Mesendoderm (in vitro differentiated cells): ENCODE measurements around the gene FERMT2.

ENCODE experiments used
- DNase-seq: peaks from one replicate; pipeline ENCODE4 v3.0.0; 2013
- H2AK5ac ChIP-seq: 2 replicates; pipeline ENCODE4 v1.6.1; 2013; ENCODE audit warnings: low read length, inconsistent platforms
- H2BK120ac ChIP-seq: 2 replicates; pipeline ENCODE4 v1.6.1; 2013; ENCODE audit warnings: low read depth, mild to moderate bottlenecking, low read length, moderate library complexity, mixed read lengths
- H2BK15ac ChIP-seq: replicated peaks from 2 replicates; pipeline ENCODE4 v1.6.1; 2013; ENCODE audit warnings: low read depth, mild to moderate bottlenecking, moderate library complexity
- H2BK5ac ChIP-seq: 2 replicates; pipeline ENCODE4 v1.6.1; 2013; ENCODE audit warnings: low read length, inconsistent platforms
- H3K18ac ChIP-seq: 2 replicates; pipeline ENCODE4 v1.6.1; 2013; ENCODE audit warnings: mild to moderate bottlenecking, low read length, mixed read lengths
- H3K23ac ChIP-seq: one replicate; pipeline ENCODE4 v1.6.1; 2013; ENCODE audit warnings: low read length
- H3K27ac ChIP-seq: 2 replicates; pipeline ENCODE4 v1.5.1; 2013; ENCODE audit warnings: low read depth, mild to moderate bottlenecking, inconsistent platforms, low read length, moderate library complexity
- H3K27me3 ChIP-seq: 2 replicates; pipeline ENCODE4 v1.6.1; 2013; ENCODE audit warnings: low read length, control low read depth, mild to moderate bottlenecking, inconsistent platforms; ENCODE audit not compliant: insufficient read depth, poor library complexity
- H3K36me3 ChIP-seq: 2 replicates; pipeline ENCODE4 v1.6.1; 2013; ENCODE audit warnings: low read length, inconsistent platforms; ENCODE audit not compliant: control insufficient read depth, insufficient read depth
- H3K4ac ChIP-seq: one replicate; pipeline ENCODE4 v1.6.1; 2013; ENCODE audit warnings: low read depth, mild to moderate bottlenecking, low read length, moderate library complexity
- H3K4me1 ChIP-seq: 2 replicates; pipeline ENCODE4 v1.6.1; 2013; ENCODE audit warnings: low read depth, low read length, inconsistent platforms; ENCODE audit not compliant: control insufficient read depth
- H3K4me2 ChIP-seq: 2 replicates; pipeline ENCODE4 v1.6.1; 2013; ENCODE audit warnings: low read length
- H3K4me3 ChIP-seq: 2 replicates; pipeline ENCODE4 v1.5.1; 2013; ENCODE audit warnings: mild to moderate bottlenecking, low read length
- H3K56ac ChIP-seq: one replicate; pipeline ENCODE4 v1.6.1; 2013; ENCODE audit warnings: low read length
- H3K79me1 ChIP-seq: 2 replicates; pipeline ENCODE4 v1.6.1; 2013; ENCODE audit warnings: low read length, inconsistent platforms
- H3K79me2 ChIP-seq: 2 replicates; pipeline ENCODE4 v1.6.1; 2013; ENCODE audit warnings: mild to moderate bottlenecking, low read length; ENCODE audit not compliant: control insufficient read depth, insufficient read depth
- H3K9ac ChIP-seq: 2 replicates; pipeline ENCODE4 v1.6.1; 2013; ENCODE audit warnings: low read length, inconsistent platforms
- H4K5ac ChIP-seq: one replicate; pipeline ENCODE4 v1.6.1; 2013; ENCODE audit warnings: low read length
- H4K8ac ChIP-seq: one replicate; pipeline ENCODE4 v1.6.1; 2013; ENCODE audit warnings: low read depth, mild to moderate bottlenecking, control low read depth, low read length, moderate library complexity
- WGBS: extraction: QIAGEN DNeasy Blood & Tissue Kit; methylation state at CpG from one replicate; pipeline ENCODE4 v1.1.7; 2013; ENCODE audit warnings: low lambda C conversion rate, missing lambda C conversion rate; ENCODE audit not compliant: insufficient coverage; ENCODE audit errors: extremely low coverage; 5-methylcytosine and 5-hydroxymethylcytosine counted together

The FERMT2 gene

DNA sequence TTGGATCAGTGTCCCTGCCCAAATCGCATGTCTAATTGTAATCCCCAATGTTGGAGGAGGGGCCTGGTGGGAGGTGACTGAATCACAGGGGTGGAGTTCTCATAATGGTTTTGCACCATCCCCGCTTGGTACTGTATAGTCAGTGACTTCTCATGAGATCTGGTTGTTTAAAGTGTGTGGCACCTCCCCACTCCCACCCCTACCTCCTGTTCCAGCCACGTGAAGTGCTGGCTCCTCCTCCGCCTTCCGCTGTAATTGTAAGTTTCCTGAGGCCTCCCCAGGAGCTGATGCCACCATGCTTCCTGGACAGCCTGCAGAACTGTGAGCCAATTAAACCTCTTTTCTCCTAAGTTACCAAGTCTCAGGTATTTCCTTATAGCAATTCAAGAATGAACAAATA, 67.2 kb downstream of the FERMT2 start:
- Histone ChIP-seq H2BK5ac (no peak overlapping the region), H3K18ac (no peak overlapping the region), H3K27me3 (no peaks in the 10 kb centered on the region), H3K79me2 (no peaks in the 10 kb centered on the region), H3K9ac (no peak overlapping the region), H3K4me1 (no peaks in the 10 kb centered on the region), H3K4me2 (no peak overlapping the region), H2BK120ac (no peak overlapping the region), H3K4me3 (no peak overlapping the region), H2BK15ac (no peak overlapping the region), H2AK5ac (no peak overlapping the region), H3K23ac (no peak overlapping the region), H3K79me1 (no peaks in the 10 kb centered on the region), H3K36me3 (no peaks in the 10 kb centered on the region), H3K56ac (no peak overlapping the region), H4K5ac (no peak overlapping the region), H3K27ac (no peak overlapping the region), H3K4ac (no peak overlapping the region), H4K8ac (no peak overlapping the region)
- no CpG with 5 or more reads among the region's 5 CpGs for WGBS
- peak; percentile 49 for DNase-seq

DNA sequence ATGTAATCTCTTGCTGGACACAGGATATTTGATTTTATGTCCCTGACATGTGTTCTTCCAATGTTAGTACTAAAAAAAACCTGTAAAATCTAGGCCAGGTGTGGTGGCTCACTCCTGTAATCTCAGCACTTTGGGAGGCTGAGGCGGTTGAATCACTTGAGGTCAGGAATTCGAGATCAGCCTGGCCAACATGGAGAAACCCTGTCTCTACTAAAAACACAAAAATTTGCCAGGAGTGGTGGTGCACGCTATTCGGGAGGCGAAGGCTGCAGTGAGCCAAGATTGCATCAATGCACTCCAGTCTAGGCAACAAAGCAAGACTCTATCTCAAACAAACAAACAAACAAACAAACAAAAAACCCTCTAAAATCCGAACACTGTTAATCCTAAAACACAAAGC, 68.0 kb downstream of the FERMT2 start:
- Histone ChIP-seq H3K4me3 (no peak overlapping the region), H2AK5ac (no peak overlapping the region), H2BK120ac (no peak overlapping the region), H2BK5ac (no peak overlapping the region), H3K36me3 (no peaks in the 10 kb centered on the region), H3K4ac (no peak overlapping the region), H3K4me1 (no peaks in the 10 kb centered on the region), H3K27ac (no peak overlapping the region), H3K18ac (no peak overlapping the region), H3K4me2 (no peak overlapping the region), H2BK15ac (no peak overlapping the region), H3K79me2 (no peaks in the 10 kb centered on the region), H3K23ac (no peak overlapping the region), H3K79me1 (no peaks in the 10 kb centered on the region), H3K27me3 (no peaks in the 10 kb centered on the region), H3K9ac (no peak overlapping the region), H4K5ac (no peak overlapping the region), H3K56ac (no peak overlapping the region), H4K8ac (no peak overlapping the region)
- WGBS = no CpG with 5 or more reads among the region's 6 CpGs
- no peak for DNase-seq

DNA sequence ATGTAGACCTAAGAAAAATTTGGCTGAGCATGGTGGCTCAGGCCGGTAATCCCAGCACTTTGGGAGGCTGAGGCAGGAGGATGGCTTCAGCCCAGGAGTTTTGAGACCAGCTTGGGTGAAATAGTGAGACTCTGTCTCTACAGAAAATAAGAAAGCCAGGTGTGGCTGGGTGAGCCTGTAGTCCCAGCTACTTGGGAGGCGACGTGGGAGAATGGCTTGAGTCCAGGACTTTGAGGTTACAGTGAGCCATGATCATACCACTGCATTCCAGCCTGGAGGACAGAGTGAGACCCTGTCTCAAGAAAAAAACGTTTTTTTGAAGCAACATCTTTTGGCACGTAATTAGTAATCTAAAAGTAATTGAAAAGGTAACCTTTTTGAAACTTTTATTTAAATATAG, 70.9 kb downstream of the FERMT2 start:
- Histone ChIP-seq H3K4me3 (no peak overlapping the region), H3K79me1 (no peaks in the 10 kb centered on the region), H3K27me3 (no peaks in the 10 kb centered on the region), H3K56ac (no peak overlapping the region), H3K9ac (no peak overlapping the region), H2BK15ac (no peak overlapping the region), H2AK5ac (no peak overlapping the region), H3K4ac (no peak overlapping the region), H3K79me2 (no peaks in the 10 kb centered on the region), H3K4me2 (no peak overlapping the region), H3K27ac (no peak overlapping the region), H3K4me1 (no peaks in the 10 kb centered on the region), H3K23ac (no peak overlapping the region), H3K36me3 (no peaks in the 10 kb centered on the region), H4K5ac (no peak overlapping the region), H4K8ac (no peak overlapping the region), H2BK5ac (no peak overlapping the region), H2BK120ac (no peak overlapping the region), H3K18ac (no peak overlapping the region)
- no peak for DNase-seq
- WGBS = no CpG with 5 or more reads among the region's 5 CpGs

DNA sequence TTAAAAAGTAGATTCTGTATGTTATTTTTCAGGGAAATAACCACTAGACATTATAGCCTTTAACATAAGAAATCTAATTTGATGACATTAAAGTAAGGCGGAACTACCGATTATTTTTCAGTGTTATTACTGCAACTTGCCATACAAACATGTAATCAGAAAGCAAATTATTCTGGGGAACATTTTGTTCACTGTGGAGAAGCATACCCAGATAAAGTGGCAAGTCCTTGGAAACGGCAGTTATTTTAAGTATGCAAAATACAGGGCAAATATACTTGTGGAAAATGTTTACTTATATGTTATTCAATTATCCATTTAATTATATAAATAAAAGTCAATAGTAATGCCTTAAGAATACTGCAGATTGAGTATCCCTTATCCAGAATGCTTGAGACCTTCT, 71.9 kb downstream of the FERMT2 start:
- Histone ChIP-seq H3K4ac (no peak overlapping the region), H3K56ac (no peak overlapping the region), H3K79me1 (no peaks in the 10 kb centered on the region), H4K5ac (no peak overlapping the region), H2BK15ac (no peak overlapping the region), H3K79me2 (no peaks in the 10 kb centered on the region), H3K27ac (no peak overlapping the region), H3K18ac (no peak overlapping the region), H4K8ac (no peak overlapping the region), H3K36me3 (no peaks in the 10 kb centered on the region), H3K4me2 (no peak overlapping the region), H3K9ac (no peak overlapping the region), H3K23ac (no peak overlapping the region), H2AK5ac (no peak overlapping the region), H2BK120ac (no peak overlapping the region), H2BK5ac (no peak overlapping the region), H3K27me3 (no peaks in the 10 kb centered on the region), H3K4me1 (no peaks in the 10 kb centered on the region), H3K4me3 (no peak overlapping the region)
- no peak for DNase-seq
- no CpG with 5 or more reads among the region's 3 CpGs for WGBS

DNA sequence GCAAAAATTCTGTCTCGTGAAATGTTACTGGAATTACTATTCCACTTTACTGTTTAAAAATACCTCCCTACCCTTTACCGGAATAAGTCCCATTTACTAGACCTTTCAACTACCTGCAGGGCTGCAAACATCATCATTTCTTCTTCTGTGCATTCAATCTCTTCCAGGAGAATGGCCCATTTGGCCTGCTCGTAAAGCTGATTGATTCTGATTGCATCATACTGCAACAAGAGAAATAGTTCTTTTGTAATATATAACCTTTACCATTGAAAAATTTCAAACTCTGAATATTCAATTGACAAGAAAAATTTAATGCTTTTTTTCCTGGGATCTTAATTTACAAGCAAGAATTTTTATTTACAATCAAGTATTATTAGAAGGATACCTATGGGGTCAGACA, 72.4 kb downstream of the FERMT2 start:
- Histone ChIP-seq H4K8ac (no peak overlapping the region), H3K4me1 (no peaks in the 10 kb centered on the region), H3K79me2 (no peaks in the 10 kb centered on the region), H3K4me3 (no peak overlapping the region), H3K36me3 (no peaks in the 10 kb centered on the region), H3K23ac (no peak overlapping the region), H3K9ac (no peak overlapping the region), H3K27me3 (no peaks in the 10 kb centered on the region), H2BK120ac (no peak overlapping the region), H3K4ac (no peak overlapping the region), H3K27ac (no peak overlapping the region), H2BK15ac (no peak overlapping the region), H4K5ac (no peak overlapping the region), H3K4me2 (no peak overlapping the region), H2AK5ac (no peak overlapping the region), H3K18ac (no peak overlapping the region), H2BK5ac (no peak overlapping the region), H3K56ac (no peak overlapping the region), H3K79me1 (no peaks in the 10 kb centered on the region)
- no CpG with 5 or more reads among the region's 3 CpGs for WGBS
- DNase-seq = no peak

DNA sequence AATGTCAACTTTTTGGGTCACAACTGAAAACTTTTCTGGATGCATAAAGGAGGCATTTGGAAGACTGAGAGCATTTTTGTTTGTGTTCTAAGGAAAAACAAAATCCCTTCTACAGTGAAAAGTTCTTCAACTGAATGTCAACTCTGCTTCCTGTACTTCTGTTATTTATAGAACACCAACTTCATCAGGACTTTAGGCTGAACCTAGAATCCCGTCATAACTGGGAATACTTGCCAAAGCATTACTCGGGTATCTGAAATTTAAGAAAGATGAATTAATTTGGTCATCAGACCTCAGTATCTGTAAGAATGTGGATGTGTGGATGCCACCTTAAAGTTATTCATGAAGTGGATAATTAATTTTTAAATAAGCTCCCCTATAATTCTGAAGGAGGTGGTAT, 73.2 kb downstream of the FERMT2 start:
- H3K9ac ChIP-seq = no peak overlapping the region
- H3K56ac ChIP-seq = no peak overlapping the region
- no peaks in the 10 kb centered on the region for H3K27me3 ChIP-seq
- no peak overlapping the region for H4K5ac ChIP-seq
- no peaks in the 10 kb centered on the region for H3K79me1 ChIP-seq
- H3K4ac ChIP-seq = no peak overlapping the region
- H2BK5ac ChIP-seq = no peak overlapping the region
- H2BK15ac ChIP-seq = no peak overlapping the region
- no peak overlapping the region for H3K4me2 ChIP-seq
- H3K79me2 ChIP-seq = no peaks in the 10 kb centered on the region
- no peak for DNase-seq
- no peak overlapping the region for H4K8ac ChIP-seq
- no peak overlapping the region for H3K18ac ChIP-seq
- H3K4me3 ChIP-seq = no peak overlapping the region
- no CpG with 5 or more reads among the region's 2 CpGs for WGBS
- H2AK5ac ChIP-seq = no peak overlapping the region
- H3K27ac ChIP-seq = no peak overlapping the region
- no peak overlapping the region for H2BK120ac ChIP-seq
- H3K36me3 ChIP-seq = peaks cover 5% of the 10 kb centered on the region
- no peaks in the 10 kb centered on the region for H3K4me1 ChIP-seq
- H3K23ac ChIP-seq = no peak overlapping the region
